GM23338 (cell line): Measurements from ENCODE around the gene ANKRD63. TPM values are rescaled to one million over a fixed set of nuclear protein-coding genes. Genes with fewer than 3 reads are reported as not detected.

Experiments
- ATAC-seq: fragments of 200-7000 bp; cut with Tn5 transposase; 3 replicates; pipeline ENCODE4 v1.9.1; 2020
- DNase-seq: peaks from one replicate; pipeline ENCODE4 v3.0.0-alpha.2; 2015; ENCODE audit warnings: low spot score
- H2AFZ ChIP-seq: fragments of 200-600 bp; sonication (generic); 2 replicates; pipeline ENCODE4 v1.8.0; 2016; ENCODE audit warnings: antibody characterized with exemption, mild to moderate bottlenecking, moderate library complexity
- H3F3A ChIP-seq: fragments of 200-600 bp; sonication (generic); replicated peaks from 2 replicates; pipeline ENCODE4 v1.8.0; 2017; ENCODE audit warnings: antibody characterized with exemption, mixed run types, low read depth
- H3K27ac ChIP-seq: fragments of 200-600 bp; sonication (generic); 2 replicates; pipeline ENCODE4 v1.6.1; 2016; ENCODE audit warnings: low read depth
- H3K27me3 ChIP-seq: fragments of 200-600 bp; sonication (generic); 2 replicates; pipeline ENCODE4 v1.8.0; 2016; ENCODE audit warnings: mild to moderate bottlenecking, mixed run types, moderate library complexity; ENCODE audit not compliant: insufficient read depth
- H3K36me3 ChIP-seq: fragments of 200-600 bp; sonication (generic); 2 replicates; pipeline ENCODE4 v1.8.0; 2016; ENCODE audit warnings: mild to moderate bottlenecking; ENCODE audit not compliant: insufficient read depth
- H3K4me1 ChIP-seq: fragments of 200-600 bp; sonication (generic); 2 replicates; pipeline ENCODE4 v1.8.0; 2016; ENCODE audit warnings: mild to moderate bottlenecking, moderate library complexity; ENCODE audit not compliant: insufficient read depth
- H3K4me2 ChIP-seq: fragments of 200-600 bp; sonication (generic); 2 replicates; pipeline ENCODE4 v1.7.1; 2017; ENCODE audit warnings: mixed run types
- H3K4me3 ChIP-seq: fragments of 200-600 bp; sonication (generic); 2 replicates; pipeline ENCODE4 v1.6.1; 2016; ENCODE audit warnings: mixed run types
- H3K79me2 ChIP-seq: fragments of 200-600 bp; sonication (generic); replicated peaks from 2 replicates; pipeline ENCODE4 v1.8.0; 2017; ENCODE audit warnings: mild to moderate bottlenecking; ENCODE audit not compliant: insufficient read depth
- H3K9me2 ChIP-seq: fragments of 200-600 bp; sonication (generic); 2 replicates; pipeline ENCODE4 v1.8.0; 2017; ENCODE audit not compliant: insufficient read depth
- H4K20me1 ChIP-seq: fragments of 200-600 bp; sonication (generic); replicated peaks from 2 replicates; pipeline ENCODE4 v1.8.0; 2017; ENCODE audit warnings: mild to moderate bottlenecking; ENCODE audit not compliant: insufficient read depth
- H3K27ac Mint-ChIP-seq: 2 replicates; pipeline ENCODE4 v1.8.0; 2020; ENCODE audit warnings: inconsistent platforms, mild to moderate bottlenecking, moderate library complexity, mixed read lengths
- H3K27me3 Mint-ChIP-seq: 3 replicates; pipeline ENCODE4 v1.8.0; 2022; ENCODE audit warnings: low read depth, mild to moderate bottlenecking, moderate library complexity, mixed read lengths, inconsistent platforms; ENCODE audit not compliant: insufficient read depth, poor library complexity
- H3K36me3 Mint-ChIP-seq: 3 replicates; pipeline ENCODE4 v1.8.0; 2021; ENCODE audit warnings: low read depth, mild to moderate bottlenecking, inconsistent platforms, moderate library complexity, mixed read lengths
- H3K4me1 Mint-ChIP-seq: 3 replicates; pipeline ENCODE4 v1.8.0; 2020; ENCODE audit warnings: mild to moderate bottlenecking, inconsistent platforms, mixed read lengths
- H3K4me3 Mint-ChIP-seq: 3 replicates; pipeline ENCODE4 v1.8.0; 2021; ENCODE audit warnings: moderate library complexity, mild to moderate bottlenecking, inconsistent platforms, mixed read lengths
- H3K9me3 Mint-ChIP-seq: 3 replicates; pipeline ENCODE4 v1.8.0; 2020; ENCODE audit warnings: moderate library complexity, mild to moderate bottlenecking, inconsistent platforms, mixed read lengths
- CREB1 ChIP-seq: fragments of 250-450 bp; sonication (Bioruptor Pico); IDR thresholded peaks from 2 replicates; pipeline ENCODE4 v1.5.0; 2020; ENCODE audit warnings: low read depth, mild to moderate bottlenecking, moderate library complexity
- EZH2phosphoT487 ChIP-seq: fragments of 200-600 bp; sonication (generic); IDR thresholded peaks from one replicate; pipeline ENCODE4 v1.8.1; 2018; ENCODE audit warnings: antibody characterized with exemption; ENCODE audit not compliant: unreplicated experiment
- JUNB ChIP-seq: IDR thresholded peaks from one replicate; pipeline ENCODE4 v1.6.1; 2016; ENCODE audit warnings: antibody characterized with exemption; ENCODE audit not compliant: unreplicated experiment
- NANOG ChIP-seq: IDR thresholded peaks from 2 replicates; pipeline ENCODE4 v1.6.1; 2016; ENCODE audit warnings: antibody characterized with exemption, borderline replicate concordance
- POLR2AphosphoS5 ChIP-seq: IDR thresholded peaks from 2 replicates; pipeline ENCODE4 v1.6.1; 2016; ENCODE audit warnings: antibody characterized with exemption, low read depth
- ZNF114 ChIP-seq: fragments of 250-450 bp; sonication (Bioruptor Pico); IDR thresholded peaks from 2 replicates; pipeline ENCODE4 v1.5.0; 2020; ENCODE audit warnings: mild to moderate bottlenecking, moderate library complexity
- ZNF331 ChIP-seq: fragments of 250-450 bp; sonication (Bioruptor Pico); IDR thresholded peaks from 2 replicates; pipeline ENCODE4 v1.5.0; 2020; ENCODE audit warnings: low read depth, mild to moderate bottlenecking, moderate library complexity
- polyA plus RNA-seq: library from polyadenylated mRNA; unstranded; fragments of >200 nt; fragmentation: Nextera tagmentation; extraction: Ambion mirVana; gene quantifications from 2 replicates; pipeline ENCODE4 v1.2.1, GENCODE V29; 2016
- total RNA-seq: library from RNA; depleted of rRNA; stranded (reverse); fragments of >200 nt; shearing (Covaris generic); gene quantifications from 2 replicates; pipeline ENCODE4 v1.2.3, GENCODE V29; 2014
- TF ChIP-seq, protein P1 (sequence below), 2 experiments: fragments of 200-600 bp in 1 of 2; sonication (generic) in 1 of 2; conservative IDR thresholded peaks; 2 replicates each; pipeline versions ENCODE4 v1.5.1 to v1.6.1; 2016 to 2017; ENCODE audit warnings: antibody characterized with exemption in 2 of 2, low read depth in 2 of 2, mild to moderate bottlenecking in 2 of 2, moderate library complexity in 1 of 2

Gene ANKRD63
- total and polyA plus RNA-seq, 2 experiments from 2014 or later = 0.59 TPM; not detected in 1

DNA sequence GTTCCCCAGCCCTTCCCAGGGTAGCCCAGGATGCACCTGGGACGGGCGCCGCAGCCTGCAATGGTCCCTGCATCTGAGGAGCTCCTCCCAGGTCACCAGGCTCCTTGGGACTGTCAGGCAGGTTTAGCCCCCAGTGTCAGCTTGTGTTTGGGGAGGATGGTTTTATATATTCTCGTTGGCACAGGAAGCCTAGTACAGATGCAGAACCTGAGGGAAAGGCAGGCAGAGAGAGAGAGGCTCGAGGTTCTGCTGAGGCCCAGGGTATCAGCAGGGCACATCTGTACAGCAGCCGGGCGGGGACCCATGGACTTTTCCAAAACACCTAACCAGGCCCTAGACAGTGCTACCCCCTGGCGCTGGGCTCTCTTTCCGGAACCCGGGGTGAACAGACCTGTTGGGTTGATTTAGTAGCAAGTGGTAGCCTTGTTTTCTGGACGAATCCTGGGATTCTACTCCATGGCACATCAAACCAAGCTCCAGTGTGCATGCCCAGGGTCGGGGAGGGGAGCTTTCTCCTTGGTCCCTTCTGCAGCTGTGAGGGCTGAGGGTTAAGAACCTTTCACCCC lies 35.4 kb downstream of the ANKRD63 start:
- Histone ChIP-seq H3K27ac (no peak overlapping the region), H3K4me2 (no peak overlapping the region), H4K20me1 (no peaks in the 10 kb centered on the region), H3K36me3 (no peaks in the 10 kb centered on the region), H3K4me3 (no peak overlapping the region), H3K9me2 (no peaks in the 10 kb centered on the region), H3K79me2 (no peaks in the 10 kb centered on the region), H2AFZ (no peak overlapping the region), H3F3A (peaks cover 13% of the 10 kb centered on the region; the same call in 1 of the 2 replicates), H3K27me3 (peaks cover 23% of the 10 kb centered on the region), H3K4me1 (peaks cover 3% of the 10 kb centered on the region; the same call in 1 of the 2 replicates)
- Mint-ChIP-seq H3K27ac (no peak overlapping the region), H3K27me3 (peaks cover 32% of the 10 kb centered on the region), H3K4me3 (no peak overlapping the region), H3K9me3 (no peaks in the 10 kb centered on the region; the same call in 2 of the 3 replicates), H3K4me1 (peaks cover 26% of the 10 kb centered on the region), H3K36me3 (no peaks in the 10 kb centered on the region)
- no peak for TF ChIP-seq NANOG
- TF ChIP-seq, protein P1, sequence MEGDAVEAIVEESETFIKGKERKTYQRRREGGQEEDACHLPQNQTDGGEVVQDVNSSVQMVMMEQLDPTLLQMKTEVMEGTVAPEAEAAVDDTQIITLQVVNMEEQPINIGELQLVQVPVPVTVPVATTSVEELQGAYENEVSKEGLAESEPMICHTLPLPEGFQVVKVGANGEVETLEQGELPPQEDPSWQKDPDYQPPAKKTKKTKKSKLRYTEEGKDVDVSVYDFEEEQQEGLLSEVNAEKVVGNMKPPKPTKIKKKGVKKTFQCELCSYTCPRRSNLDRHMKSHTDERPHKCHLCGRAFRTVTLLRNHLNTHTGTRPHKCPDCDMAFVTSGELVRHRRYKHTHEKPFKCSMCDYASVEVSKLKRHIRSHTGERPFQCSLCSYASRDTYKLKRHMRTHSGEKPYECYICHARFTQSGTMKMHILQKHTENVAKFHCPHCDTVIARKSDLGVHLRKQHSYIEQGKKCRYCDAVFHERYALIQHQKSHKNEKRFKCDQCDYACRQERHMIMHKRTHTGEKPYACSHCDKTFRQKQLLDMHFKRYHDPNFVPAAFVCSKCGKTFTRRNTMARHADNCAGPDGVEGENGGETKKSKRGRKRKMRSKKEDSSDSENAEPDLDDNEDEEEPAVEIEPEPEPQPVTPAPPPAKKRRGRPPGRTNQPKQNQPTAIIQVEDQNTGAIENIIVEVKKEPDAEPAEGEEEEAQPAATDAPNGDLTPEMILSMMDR (conservative IDR thresholded peaks at IDR 0.05; ENCODE audit: low read depth in 2 of 2) = no peak
- TF ChIP-seq EZH2phosphoT487 = no peak
- no peak for TF ChIP-seq CREB1 (CRISPR knock-in tag)
- no peak for TF ChIP-seq ZNF114 (CRISPR knock-in tag)
- TF ChIP-seq ZNF331 (CRISPR knock-in tag) = no peak
- ATAC-seq (no peak), DNase-seq (no peak)

DNA sequence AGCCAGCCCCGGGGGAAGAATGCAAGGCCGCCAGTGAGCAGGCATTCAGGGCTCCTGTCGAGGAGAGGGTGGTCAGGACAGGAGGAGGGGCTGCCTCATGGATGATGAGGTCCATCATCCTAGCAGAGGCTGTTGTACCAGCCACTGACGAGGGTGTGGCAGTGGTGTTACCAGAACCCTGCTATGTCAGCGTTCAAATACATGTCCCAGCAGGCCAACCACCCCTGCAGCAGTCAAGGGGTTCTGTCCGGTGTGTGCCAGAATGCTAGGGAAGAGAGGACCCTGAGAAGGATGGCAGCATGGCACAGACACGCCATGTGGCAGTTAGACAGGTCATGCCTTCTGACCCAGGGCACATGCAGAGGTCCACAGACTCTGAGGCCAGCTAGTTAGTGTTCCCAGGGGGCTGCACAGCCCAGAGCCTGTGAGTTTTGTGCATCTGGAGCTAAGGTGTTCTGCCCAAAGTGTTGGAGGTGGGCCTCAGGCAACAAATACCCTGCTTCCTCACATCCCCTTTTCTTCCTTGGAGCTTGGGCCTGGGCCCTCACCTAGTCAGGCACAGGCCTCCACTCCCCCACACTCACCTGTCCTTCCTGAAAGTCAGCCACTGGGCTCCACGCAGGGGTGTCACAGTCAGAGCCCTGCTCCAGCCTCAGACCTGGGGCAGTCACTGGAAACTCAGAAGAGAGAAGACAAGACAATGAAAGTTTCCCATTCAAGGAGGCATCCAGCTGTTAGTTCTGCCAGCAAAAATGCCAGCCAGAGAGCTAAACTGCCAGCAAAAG lies 36.2 kb downstream of the ANKRD63 start:
- no peaks in the 10 kb centered on the region for H3K9me2 ChIP-seq
- no peak overlapping the region for H2AFZ ChIP-seq
- no peak overlapping the region; the same call in 2 of the 3 replicates for H3K4me3 Mint-ChIP-seq
- no peaks in the 10 kb centered on the region; the same call in 2 of the 3 replicates for H3K9me3 Mint-ChIP-seq
- H3K4me1 ChIP-seq = peaks cover 3% of the 10 kb centered on the region; the same call in 1 of the 2 replicates
- H3K4me2 ChIP-seq = no peak overlapping the region
- no peaks in the 10 kb centered on the region for H3K79me2 ChIP-seq
- H3K4me3 ChIP-seq = no peak overlapping the region
- H3K27ac ChIP-seq = no peak overlapping the region
- no peaks in the 10 kb centered on the region for H3K36me3 ChIP-seq
- H4K20me1 ChIP-seq = no peaks in the 10 kb centered on the region
- TF ChIP-seq CREB1 (CRISPR knock-in tag) (no peak), ZNF114 (CRISPR knock-in tag) (no peak), JUNB (no peak), POLR2AphosphoS5 (no peak)
- no peak for ATAC-seq
- H3K27me3 ChIP-seq = peaks cover 15% of the 10 kb centered on the region
- no peak for DNase-seq
- H3K4me1 Mint-ChIP-seq = peaks cover 26% of the 10 kb centered on the region
- H3F3A ChIP-seq = peaks cover 10% of the 10 kb centered on the region; the same call in 1 of the 2 replicates
- peaks cover 28% of the 10 kb centered on the region for H3K27me3 Mint-ChIP-seq
- no peaks in the 10 kb centered on the region for H3K36me3 Mint-ChIP-seq
- H3K27ac Mint-ChIP-seq = no peak overlapping the region
